Activated T-cell treated with anti-CD3 and anti-CD28 coated beads for 24 hours (primary cell): Measurements from ENCODE around the gene CUL7.
A peak's percentile ranks its signal among the peaks of the same experiment; 100 is the strongest.

ENCODE experiments used
- DNase-seq: peaks from one replicate; pipeline ENCODE4 v3.0.0-alpha.2; 2020; ENCODE audit warnings: low read depth

Gene CUL7

GRCh38 chr6:43077333-43077809 lies 23.7 kb upstream of the CUL7 start:
- no peak for DNase-seq

GRCh38 chr6:43076464-43077332 lies 23.0 kb upstream of the CUL7 start:
- no peak for DNase-seq

GRCh38 chr6:43075670-43076463 lies 22.2 kb upstream of the CUL7 start, which contains the start of gene PTK7:
Gene PTK7 (plus strand): TSS chr6:43076314. CDS start chr6:43076489, 175 bp downstream.
- DNase-seq = peak; percentile 15

GRCh38 chr6:43074847-43075669 lies 21.4 kb upstream of the CUL7 start:
- DNase-seq = no peak

- DNase-seq = no peak
These were observed 16.5 kb upstream of the CUL7 start for GRCh38 chr6:43070028-43070632.

- DNase-seq = no peak
These were observed 9.2 kb upstream of the CUL7 start for GRCh38 chr6:43062818-43063217.

- DNase-seq = no peak
These were observed 8.2 kb upstream of the CUL7 start for GRCh38 chr6:43061861-43062260.

GRCh38 chr6:43060755-43061633 lies 7.3 kb upstream of the CUL7 start:
- no peak for DNase-seq

GRCh38 chr6:43060034-43060754 lies 6.5 kb upstream of the CUL7 start:
- DNase-seq = no peak

- DNase-seq = peak; percentile 96
These were observed 5.8 kb upstream of the CUL7 start, which contains the start of the genes KLC4 and MRPL2 for GRCh38 chr6:43059168-43060033. Gene KLC4 (plus strand): TSS chr6:43059631. CDS start chr6:43061336, 1,705 bp downstream. Gene MRPL2 (minus strand): TSS chr6:43059434. CDS start chr6:43059381, 53 bp downstream.

- DNase-seq = no peak
These were observed 4.9 kb upstream of the CUL7 start for GRCh38 chr6:43058531-43058930.

- no peak for DNase-seq
These were observed 2.3 kb upstream of the CUL7 start for GRCh38 chr6:43055966-43056365.

- no peak for DNase-seq
These were observed 724 bp upstream of the CUL7 start for GRCh38 chr6:43054206-43054943.

GRCh38 chr6:43052842-43053544 lies 658 bp downstream of the CUL7 start:
- no peak for DNase-seq

- no peak for DNase-seq
These were observed 1.3 kb downstream of the CUL7 start for GRCh38 chr6:43052225-43052841.

GRCh38 chr6:43050981-43051380 lies 2.7 kb downstream of the CUL7 start:
- no peak for DNase-seq

GRCh38 chr6:43047998-43048397 lies 5.7 kb downstream of the CUL7 start:
- DNase-seq = no peak
